Suprapubic skin (tissue), 4 donors: ENCODE data around the gene MRPL24.

Source experiments
- CTCF ChIP-seq, 2 donors: fragments of 200-600 bp in 1 of 2; fragments of 450-650 bp in 1 of 2; sonication (generic) in 1 of 2; IDR thresholded peaks; one replicate each; pipeline ENCODE4 v1.5.1; 2016 to 2019; ENCODE audit warnings: antibody characterized with exemption in 2 of 2, mild to moderate bottlenecking in 1 of 2, moderate library complexity in 1 of 2
- POLR2A ChIP-seq, 2 donors: fragments of 450-650 bp; IDR thresholded peaks; one replicate each; pipeline ENCODE4 v1.6.1; 2017; ENCODE audit warnings: antibody characterized with exemption in 2 of 2, mild to moderate bottlenecking in 2 of 2, moderate library complexity in 2 of 2
- POLR2AphosphoS5 ChIP-seq, 3 donors: sonication (generic); formaldehyde crosslinking; IDR thresholded peaks; one replicate each; pipeline ENCODE4 v1.6.1; 2017; ENCODE audit warnings: antibody characterized with exemption in 3 of 3

- TF ChIP-seq CTCF (IDR thresholded peaks at IDR 0.05), result no peak
- TF ChIP-seq POLR2A (IDR thresholded peaks at IDR 0.05), result no peak
- no peak for TF ChIP-seq POLR2AphosphoS5 (IDR thresholded peaks at IDR 0.05)
These were observed 15.5 kb upstream of the MRPL24 start for GRCh38 chr1:156756355-156756754.
